ENCODE data around the gene APOBEC3F.
"Not testable (repeated sequence)": the region's sequence is repeated elsewhere in the genome, so short reads cannot be mapped to it uniquely, and the experiment has no call there.

APOBEC3F gene

DNA sequence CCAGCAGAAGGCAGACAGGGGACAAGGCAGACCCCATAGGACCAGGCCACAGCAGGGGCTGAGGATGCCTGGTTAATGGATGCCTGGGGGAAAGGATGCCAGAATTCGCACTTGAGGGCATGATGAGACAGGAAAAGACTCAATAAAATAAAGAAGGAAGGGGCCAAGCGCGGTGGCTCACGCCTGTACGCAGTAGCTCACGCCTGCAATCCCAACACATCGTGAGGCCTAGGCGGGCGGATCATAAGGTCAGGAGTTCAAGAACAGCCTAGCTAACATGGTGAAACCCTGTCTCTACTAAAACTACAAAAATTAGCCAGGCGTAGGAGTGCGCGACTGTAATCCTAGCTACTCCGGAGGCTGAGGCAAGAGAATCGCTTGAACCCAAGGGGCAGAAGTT is 10.0 kb upstream of the APOBEC3F start:
- no peak for DNase-seq (ENCODE audit: low spot score)
- in situ Hi-C loops (cut with MboI; ENCODE audit: low sequenced_read_pairs, unreplicated experiment), result no loop called here
- TF ChIP-seq, protein P1, sequence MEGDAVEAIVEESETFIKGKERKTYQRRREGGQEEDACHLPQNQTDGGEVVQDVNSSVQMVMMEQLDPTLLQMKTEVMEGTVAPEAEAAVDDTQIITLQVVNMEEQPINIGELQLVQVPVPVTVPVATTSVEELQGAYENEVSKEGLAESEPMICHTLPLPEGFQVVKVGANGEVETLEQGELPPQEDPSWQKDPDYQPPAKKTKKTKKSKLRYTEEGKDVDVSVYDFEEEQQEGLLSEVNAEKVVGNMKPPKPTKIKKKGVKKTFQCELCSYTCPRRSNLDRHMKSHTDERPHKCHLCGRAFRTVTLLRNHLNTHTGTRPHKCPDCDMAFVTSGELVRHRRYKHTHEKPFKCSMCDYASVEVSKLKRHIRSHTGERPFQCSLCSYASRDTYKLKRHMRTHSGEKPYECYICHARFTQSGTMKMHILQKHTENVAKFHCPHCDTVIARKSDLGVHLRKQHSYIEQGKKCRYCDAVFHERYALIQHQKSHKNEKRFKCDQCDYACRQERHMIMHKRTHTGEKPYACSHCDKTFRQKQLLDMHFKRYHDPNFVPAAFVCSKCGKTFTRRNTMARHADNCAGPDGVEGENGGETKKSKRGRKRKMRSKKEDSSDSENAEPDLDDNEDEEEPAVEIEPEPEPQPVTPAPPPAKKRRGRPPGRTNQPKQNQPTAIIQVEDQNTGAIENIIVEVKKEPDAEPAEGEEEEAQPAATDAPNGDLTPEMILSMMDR (IDR thresholded peaks at IDR 0.05; ENCODE audit: borderline replicate concordance, control extremely low read depth, extremely low read depth, insufficient read depth, missing control alignments), result no peak

DNA sequence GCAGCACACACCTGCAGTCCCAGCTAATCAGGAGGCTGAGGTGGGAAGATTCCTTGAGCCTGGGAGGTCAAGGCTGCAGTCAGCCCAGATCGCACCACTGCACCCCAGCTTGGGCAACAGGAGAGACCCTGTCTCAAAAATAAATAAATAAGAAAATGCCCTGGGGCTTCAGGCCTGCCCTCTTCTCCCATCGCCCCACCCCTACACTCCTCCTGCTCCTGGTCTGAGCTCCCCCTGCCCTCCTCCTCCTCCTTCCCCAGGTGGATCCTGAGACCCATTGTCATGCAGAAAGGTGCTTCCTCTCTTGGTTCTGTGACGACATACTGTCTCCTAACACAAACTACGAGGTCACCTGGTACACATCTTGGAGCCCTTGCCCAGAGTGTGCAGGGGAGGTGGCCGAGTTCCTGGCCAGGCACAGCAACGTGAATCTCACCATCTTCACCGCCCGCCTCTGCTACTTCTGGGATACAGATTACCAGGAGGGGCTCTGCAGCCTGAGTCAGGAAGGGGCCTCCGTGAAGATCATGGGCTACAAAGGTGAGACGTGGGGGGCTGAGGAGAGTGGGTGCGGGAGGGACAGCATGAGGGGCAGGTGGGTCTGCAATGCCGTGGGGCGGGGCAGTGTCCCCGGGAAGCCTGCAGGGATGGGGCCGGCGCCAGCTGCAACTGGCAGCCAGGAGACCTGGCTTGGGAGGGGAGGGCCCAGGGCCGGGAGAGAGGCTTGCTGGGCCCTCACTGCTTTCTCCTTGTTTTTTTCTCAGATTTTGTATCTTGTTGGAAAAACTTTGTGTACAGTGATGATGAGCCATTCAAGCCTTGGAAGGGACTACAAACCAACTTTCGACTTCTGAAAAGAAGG is 9.0 kb upstream of the APOBEC3F start:
- DNase-seq (ENCODE audit: low spot score); in situ Hi-C loops (cut with MboI; ENCODE audit: low sequenced_read_pairs, unreplicated experiment): not testable (repeated sequence)

DNA sequence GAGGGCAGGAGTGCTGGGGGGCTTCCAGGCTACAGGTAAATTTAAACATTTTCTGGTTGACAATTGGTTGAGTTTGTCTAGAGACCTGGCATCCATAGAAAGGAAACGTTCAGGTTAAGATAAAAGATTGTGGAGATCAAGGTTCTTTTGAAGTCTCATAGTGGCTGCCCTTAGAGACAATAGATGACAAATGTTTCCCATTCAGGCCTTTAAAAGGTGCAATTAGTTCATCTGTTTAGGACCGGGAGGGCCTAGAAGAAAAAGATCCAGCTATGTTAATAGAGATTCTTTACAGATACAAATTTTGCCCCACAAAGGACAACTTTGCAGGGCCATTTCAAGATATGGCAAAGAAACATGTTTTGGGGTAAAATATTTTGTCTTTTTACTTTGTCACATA is 3.6 kb upstream of the APOBEC3F start:
- DNase-seq (ENCODE audit: low spot score); in situ Hi-C loops (cut with MboI; ENCODE audit: low sequenced_read_pairs, unreplicated experiment): not testable (repeated sequence)

DNA sequence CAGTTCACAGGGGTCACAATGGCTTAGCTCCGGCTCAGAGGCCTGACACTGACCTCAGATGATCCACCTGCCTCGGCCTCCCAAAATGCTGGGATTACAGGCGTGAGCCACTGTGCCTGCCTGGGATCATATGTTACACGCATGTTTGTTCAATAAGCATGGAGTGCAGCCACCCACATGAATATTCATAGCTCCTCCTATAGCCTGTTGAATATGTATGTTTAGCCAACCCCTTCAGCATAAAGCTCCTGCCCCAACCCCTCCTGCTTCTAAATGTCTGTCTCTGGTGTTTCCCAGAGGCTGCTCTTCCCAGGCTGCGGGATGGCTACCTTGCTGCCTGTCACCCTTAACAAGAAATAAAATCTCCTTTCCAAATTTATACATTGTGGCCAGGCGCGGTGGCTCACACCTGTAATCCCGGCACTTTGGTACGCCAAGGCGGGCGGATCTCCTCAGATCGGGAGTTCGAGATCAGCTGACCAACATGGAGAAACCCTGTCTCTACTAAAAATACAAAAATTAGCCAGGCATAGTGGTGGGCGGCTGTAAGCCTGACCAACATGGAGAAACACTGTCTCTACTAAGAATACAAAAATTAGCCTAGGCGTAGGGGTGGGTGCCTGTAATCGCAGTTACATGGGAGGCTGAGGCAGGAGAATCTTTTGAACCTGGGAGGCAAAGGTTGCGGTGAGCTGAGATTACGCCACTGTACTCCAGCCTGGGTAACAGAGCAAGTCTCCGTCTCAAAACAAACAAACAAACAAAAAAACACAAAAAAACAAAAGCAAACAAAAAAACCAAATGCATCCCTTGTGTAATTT is 1.1 kb upstream of the APOBEC3F start:
- TF ChIP-seq, protein P1 (IDR thresholded peaks at IDR 0.05; ENCODE audit: borderline replicate concordance, control extremely low read depth, extremely low read depth, insufficient read depth, missing control alignments), result no peak

DNA sequence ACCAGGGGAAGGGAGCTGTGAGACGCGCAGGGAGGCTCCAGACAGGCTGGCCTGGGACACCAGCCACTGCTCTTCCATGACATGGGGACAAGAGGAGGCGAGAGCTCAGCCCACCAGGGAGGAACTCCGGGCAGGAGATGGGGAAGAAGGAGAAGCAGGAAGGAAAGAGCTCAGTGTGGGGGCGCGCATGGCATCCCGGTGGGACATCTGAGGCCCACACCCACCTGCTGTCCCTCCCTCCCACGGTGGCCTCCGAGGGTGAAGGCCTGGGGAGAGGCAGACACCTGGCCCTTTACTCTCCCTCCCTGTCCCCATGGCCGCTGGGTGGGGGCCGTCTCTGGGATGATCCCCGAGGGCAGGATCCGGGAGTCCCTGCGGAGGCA is 518 bp upstream of the APOBEC3F start:
- DNase-seq (ENCODE audit: low spot score); in situ Hi-C loops (cut with MboI; ENCODE audit: low sequenced_read_pairs, unreplicated experiment): not testable (repeated sequence)

More for the DNA sequence above, 1.1 kb upstream of the APOBEC3F start:
- no peak for DNase-seq (ENCODE audit: low spot score)
- in situ Hi-C loops (cut with MboI; ENCODE audit: low sequenced_read_pairs, unreplicated experiment), result no loop called here

DNA sequence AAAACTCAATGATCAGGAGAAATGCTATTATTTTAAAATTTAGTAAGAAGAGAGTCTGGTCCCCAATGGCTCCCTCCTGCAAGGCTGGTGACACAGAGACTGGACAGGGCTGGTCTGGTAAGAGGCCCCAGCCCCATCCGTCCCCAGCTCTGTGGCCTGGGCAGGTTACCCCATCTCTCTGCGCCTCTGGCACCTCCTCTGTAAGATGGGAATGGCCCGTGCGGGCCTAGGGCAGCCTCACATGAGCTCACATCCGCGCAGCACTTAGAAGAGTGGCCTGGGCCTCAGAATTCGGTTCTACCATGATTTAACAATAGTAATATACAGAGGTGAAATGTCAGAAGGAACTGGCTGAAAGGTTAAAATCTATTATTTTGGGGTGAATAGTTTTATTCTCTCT is 1.2 kb downstream of the APOBEC3F start:
- no peak for DNase-seq (ENCODE audit: low spot score)
- in situ Hi-C loops (cut with MboI; ENCODE audit: low sequenced_read_pairs, unreplicated experiment), result no loop called here
- TF ChIP-seq, protein P1 (IDR thresholded peaks at IDR 0.05; ENCODE audit: borderline replicate concordance, control extremely low read depth, extremely low read depth, insufficient read depth, missing control alignments), result no peak

DNA sequence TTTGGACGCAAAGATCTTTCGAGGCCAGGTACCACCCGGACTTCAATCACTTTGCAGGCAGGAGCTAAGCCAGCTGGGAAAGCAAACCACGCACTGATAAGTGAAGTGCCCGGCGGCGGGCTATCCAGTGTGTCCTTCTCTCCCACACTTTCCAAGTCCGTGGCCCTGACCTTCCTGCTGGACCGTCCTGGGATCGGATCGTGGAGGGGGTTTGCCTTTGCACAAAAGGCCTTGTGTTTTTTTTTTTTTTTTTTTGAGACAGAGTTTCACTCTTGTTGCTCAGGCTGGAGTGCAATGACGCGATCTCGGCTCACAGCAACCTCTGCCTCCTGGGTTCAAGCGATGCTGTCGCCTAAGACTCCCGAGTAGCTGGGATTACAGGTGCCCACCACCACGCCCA is 2.4 kb downstream of the APOBEC3F start:
- in situ Hi-C loops (cut with MboI; ENCODE audit: low sequenced_read_pairs, unreplicated experiment); DNase-seq (ENCODE audit: low spot score): not testable (repeated sequence)

DNA sequence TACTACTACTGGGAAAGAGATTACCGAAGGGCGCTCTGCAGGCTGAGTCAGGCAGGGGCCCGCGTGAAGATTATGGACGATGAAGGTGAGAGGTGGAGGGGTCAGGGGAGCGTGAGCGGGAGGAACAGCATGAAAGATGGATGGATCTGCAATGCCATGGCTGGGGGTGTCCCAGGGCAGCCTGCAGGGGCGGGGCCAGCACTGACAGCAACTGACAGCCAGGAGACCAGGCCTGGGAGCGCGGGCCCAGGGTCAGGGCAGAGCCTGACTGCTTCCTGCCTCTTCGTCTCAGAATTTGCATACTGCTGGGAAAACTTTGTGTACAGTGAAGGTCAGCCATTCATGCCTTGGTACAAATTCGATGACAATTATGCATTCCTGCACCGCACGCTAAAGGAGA is 4.5 kb downstream of the APOBEC3F start:
- in situ Hi-C loops (cut with MboI; ENCODE audit: low sequenced_read_pairs, unreplicated experiment); DNase-seq (ENCODE audit: low spot score): not testable (repeated sequence)

DNA sequence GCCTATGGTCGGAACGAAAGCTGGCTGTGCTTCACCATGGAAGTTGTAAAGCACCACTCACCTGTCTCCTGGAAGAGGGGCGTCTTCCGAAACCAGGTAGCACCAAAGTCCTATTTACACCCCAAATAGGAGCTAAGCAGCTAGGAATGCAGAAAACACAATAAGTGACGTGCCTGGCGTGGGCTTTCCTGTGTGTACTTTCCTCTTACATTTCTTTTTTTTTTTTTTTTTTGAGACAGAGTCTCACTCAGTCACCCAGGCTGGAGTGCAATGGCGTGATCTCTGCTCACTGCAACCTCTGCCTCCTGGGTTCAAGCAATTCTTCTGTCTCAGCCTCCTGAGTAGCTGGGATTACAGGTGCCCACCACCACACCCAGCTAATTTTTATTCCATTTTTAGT is 8.8 kb downstream of the APOBEC3F start:
- DNase-seq (ENCODE audit: low spot score); in situ Hi-C loops (cut with MboI; ENCODE audit: low sequenced_read_pairs, unreplicated experiment): not testable (repeated sequence)

DNA sequence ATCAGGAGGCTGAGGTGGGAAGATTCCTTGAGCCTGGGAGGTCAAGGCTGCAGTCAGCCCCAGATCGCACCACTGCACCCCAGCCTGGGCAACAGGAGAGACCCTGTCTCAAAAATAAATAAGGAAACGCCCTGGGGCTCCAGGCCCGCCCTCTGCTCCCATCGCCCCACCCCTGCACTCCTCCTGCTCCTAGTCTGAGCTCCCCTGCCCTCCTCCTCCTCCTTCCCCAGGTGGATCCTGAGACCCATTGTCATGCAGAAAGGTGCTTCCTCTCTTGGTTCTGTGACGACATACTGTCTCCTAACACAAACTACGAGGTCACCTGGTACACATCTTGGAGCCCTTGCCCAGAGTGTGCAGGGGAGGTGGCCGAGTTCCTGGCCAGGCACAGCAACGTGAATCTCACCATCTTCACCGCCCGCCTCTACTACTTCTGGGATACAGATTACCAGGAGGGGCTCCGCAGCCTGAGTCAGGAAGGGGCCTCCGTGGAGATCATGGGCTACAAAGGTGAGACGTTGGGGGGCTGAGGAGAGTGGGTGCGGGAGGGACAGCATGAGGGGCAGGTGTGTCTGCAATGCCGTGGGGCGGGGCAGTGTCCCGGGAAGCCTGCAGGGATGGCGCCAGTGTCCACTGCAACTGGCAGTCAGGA is 11.3 kb downstream of the APOBEC3F start:
- in situ Hi-C loops (cut with MboI; ENCODE audit: low sequenced_read_pairs, unreplicated experiment); DNase-seq (ENCODE audit: low spot score): not testable (repeated sequence)
